GM11168 (cell line): ENCODE data around the gene TNPO2.
"Not testable (repeated sequence)": the region's sequence is repeated elsewhere in the genome, so short reads cannot be mapped to it uniquely, and the experiment has no call there.

Source experiments
- in situ Hi-C: fragments of 300-500 bp; cut with MboI; formaldehyde crosslinking; loops from one replicate; pipeline ENCODE4 v1.12.0; 2022; ENCODE audit warnings: low sequenced_read_pairs; ENCODE audit not compliant: unreplicated experiment

TNPO2 gene

DNA sequence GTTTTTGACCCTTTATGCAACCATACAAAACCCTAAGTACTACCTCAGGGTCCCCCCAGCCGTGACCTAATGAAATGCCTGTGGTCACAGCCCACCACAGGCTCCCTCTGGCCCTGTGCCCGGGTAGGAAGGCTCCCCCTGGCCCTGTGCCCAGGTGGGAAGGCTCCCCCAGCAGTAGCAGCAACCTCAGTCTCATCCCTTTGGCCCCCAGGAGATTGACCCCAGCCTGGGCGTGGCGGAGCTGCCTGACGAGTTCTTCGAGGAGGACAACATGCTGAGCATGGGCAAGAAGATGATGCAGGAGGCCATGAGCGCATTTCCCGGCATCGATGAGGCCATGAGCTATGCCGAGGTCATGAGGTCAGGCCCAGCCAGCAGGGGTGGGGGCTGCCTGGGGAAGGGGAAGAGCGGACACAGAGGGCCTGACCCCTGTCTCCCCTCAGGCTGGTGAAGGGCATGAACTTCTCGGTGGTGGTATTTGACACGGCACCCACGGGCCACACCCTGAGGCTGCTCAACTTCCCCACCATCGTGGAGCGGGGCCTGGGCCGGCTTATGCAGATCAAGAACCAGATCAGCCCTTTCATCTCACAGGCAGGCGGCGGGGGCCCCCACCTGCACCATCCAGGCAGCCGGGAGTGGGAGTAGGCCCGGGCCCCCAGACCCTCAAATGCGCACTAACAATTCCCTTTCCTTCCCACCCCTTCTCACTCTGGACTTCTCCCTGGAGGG, 21.6 kb upstream of the TNPO2 start:
- in situ Hi-C loops, result no loop called here

DNA sequence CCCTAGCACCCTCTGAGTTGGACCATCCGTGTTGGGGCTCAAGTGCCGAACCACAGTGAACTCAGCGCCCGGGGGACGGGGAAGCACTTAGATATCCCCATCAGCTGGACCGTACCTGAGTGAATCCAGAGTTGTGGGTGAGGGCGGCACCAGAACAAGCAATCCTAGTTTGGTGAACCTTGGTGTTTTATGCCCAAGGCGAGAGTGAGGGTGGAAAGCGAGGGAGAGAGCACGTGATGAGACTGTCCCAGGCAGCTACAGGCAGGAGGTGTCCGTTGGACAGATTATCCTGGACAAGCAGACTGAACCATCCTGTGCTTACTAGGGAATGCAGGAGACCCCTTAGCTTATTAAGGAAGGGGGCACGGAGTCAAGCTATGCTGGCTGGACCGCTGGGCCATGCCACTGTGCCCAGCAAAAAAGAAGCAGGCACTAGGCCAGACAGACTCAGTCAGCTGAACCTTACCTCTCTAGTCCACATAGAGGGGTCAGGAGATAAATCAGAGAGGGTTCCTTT, 14.2 kb upstream of the TNPO2 start:
- in situ Hi-C loops, result no loop called here

DNA sequence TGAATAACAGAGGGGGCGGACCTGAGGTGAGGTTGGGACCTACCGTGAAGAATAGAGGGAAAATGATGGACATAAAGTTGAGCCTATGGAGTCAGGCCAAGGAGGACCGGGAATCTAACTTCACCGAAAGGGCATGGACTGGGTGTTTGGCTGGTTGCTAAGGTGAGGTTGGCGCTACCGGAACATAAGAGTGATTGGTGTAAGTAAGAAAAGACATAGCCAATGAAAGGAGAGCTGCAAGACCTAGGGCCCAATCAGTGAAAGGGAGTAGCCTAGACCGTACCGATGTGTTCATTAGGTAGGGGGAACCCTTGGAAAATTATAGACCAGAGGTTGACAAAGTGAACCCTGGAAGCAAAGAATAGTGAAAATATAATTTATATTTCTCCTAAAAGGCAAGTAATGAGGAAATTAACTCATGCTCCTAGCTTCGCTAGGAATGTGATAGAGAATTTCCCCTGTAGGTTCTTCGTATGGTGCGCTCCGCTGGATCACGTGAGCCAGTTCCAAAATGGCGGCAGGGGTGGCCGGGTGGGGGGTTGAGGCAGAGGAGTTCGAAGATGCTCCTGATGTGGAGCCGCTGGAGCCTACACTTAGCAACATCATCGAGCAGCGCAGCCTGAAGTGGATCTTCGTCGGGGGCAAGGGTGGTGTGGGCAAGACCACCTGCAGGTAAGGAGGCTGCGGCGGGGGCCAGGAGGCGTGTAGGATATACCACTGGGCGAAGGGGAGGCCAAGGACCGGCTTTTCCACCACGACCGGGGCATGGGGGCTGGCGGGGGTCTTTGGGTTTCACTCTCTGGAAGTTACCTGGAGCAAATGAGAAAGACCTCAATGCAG, 13.5 kb upstream of the TNPO2 start, which contains the start of gene GET3:
Gene GET3, plus strand, starts transcription at position 503 of the 840 bp plus-strand sequence. Its CDS starts 9 bp downstream, at position 512.
- in situ Hi-C loops, result no loop called here

DNA sequence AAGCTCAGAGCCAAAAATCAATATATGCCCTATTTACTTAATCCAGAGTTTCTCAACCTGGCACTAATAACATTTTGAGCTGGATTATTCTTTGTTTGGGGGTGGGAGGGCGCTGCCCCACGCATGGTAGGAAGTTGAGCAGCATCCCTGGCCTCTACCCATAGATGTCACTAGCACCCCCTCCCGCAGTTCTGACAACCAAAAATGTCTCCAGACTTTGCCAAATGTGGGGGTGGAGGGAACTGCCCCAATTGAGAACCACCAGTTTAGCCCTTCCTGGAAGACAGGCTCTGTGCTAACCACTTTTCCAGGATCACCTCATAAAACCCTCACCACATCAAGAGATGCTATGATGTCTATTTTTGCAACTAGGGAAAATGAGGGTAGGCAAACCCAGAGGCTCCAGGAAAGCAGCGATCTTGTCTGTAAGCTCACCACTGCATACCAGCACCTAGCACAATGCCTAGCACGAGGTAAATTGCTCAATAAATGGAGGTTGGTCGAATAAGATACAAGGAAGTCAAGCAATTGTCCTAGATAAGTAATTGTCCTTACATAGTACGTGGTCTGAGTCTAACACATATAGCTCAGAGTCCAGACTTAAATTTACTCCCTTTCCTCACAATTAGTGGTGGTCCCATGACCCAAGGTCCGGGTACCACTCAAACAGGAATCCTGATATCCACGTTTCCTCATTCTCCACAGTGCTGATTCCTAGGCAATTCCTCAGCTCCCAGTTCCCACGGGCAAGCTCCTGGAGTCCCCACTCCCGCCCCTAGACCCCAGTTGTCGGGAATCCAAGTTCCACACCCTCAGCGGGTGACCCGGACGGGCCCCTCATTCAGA, 9.9 kb upstream of the TNPO2 start:
- in situ Hi-C loops, result no loop called here

DNA sequence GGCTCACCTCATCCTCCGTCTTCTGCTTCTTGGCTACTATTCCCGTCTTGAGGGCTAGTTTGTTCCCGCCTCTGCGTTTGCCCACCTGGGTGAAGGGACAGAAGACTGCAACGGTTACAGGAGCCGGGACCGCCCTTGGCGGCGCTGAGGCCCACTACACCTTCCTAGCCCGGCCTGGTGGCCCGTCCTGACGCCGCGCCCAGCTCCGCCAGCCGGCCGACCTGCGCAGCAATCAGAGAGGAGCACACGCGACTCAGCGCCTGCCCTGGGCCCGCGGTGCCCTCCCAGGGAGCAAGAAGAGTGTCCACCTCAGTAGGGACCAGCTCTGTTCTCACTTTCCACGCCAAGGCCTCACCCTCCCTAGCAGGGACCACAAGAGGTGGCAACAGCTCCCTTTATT, 7.6 kb upstream of the TNPO2 start:
- in situ Hi-C loops, result no loop called here

DNA sequence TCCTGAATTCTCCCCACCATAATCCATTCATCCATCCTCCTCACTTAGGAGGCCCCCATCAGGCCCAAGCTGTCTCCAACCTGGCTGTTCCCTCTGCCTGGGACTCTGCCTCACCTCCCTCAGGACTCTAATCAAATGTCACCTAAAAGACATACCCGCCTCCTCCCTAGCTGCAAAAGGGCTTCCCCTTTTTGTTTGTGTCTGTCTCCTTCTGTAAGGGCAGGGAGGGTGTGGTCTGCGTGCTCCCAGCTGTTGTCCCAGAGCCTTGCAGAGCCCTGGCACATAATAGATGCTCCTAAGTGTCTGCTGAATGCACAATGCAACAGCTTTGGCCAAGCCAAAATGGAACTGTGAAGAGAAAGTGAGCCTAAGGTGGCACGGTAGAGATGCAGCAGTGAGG, 6.3 kb upstream of the TNPO2 start:
- in situ Hi-C loops, result no loop called here

DNA sequence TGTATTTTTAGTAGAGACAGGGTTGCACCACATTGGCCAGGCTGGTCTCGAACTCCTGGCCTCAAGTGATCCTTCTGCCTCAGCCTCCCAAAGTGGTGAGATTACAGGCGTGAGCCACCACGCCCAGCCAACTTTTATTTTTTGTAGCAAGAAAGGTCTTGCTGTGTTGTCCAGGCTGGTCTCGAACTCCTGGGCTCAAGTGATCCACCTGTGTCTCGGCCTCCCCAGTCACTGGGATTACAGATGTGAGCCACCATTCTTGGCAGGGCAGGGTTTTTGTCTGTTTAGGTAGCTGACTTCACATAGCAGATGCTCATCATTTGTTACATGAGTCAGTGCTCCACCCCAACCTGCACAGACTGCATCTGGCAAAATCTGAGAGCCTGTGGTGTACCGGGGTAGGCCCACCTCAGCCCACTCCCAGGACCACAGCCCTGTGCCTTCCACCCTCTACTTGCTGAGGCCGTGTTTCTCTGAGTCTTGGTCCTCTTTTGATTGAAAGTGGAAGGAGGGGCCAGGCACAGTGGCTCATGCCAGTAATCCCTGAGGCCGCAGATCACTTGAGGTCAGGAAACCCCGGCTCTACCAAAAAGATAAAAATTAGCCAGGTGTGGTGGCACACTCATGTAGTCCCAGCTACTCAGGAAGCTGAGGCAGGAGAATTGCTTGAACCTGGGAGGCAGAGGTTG, 4.2 kb upstream of the TNPO2 start:
- in situ Hi-C loops, result no loop called here

DNA sequence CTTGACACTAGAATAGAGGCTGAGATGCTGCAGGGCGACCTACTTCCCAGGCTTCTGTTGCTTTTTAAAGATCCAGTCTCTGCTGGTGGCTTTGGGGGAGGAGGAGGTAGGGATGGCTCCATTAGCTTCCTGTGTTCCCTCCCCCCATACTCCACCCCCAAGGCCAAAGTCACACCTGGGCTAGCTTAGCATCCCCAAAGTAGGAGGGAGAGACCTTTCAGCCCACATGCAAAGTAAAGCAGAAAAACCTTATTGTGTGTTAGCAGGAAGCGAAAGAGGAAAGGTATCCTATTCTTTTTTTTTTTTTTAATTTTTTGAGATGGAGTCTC, 3.2 kb upstream of the TNPO2 start:
- in situ Hi-C loops, result no loop called here

DNA sequence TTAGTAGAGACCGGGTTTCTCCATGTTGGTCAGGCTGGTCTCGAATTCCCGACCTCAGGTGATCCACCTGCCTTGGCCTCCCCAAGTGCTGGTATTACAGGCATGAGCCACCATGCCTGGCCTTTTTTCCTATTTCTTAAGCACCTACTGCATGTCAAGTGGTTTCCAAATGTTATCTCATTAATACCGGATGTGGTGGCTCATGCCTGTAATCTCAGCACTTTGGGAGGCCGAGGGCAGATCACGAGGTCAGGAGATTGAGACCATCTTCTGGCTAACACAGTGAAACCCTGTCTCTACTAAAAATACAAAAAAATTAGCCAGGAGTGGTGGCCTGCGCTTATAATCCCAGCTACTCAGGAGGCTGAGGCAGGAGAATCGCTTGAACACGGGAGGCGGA, 1.9 kb upstream of the TNPO2 start:
- in situ Hi-C loops, result not testable (repeated sequence)

DNA sequence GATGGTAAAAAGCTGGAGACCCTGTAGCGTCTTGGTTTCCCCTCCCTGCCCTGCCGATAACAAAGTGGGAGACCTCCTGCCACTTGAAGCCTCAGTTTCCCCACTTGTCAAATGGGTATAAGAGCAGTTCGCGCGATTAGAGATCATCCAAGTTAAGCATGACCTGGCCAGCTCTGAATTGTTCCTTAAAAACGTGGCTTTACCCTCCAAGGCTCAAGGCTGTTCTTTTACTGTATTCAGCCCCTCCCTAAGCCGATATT, 421 bp downstream of the TNPO2 start:
- in situ Hi-C loops, result no loop called here

DNA sequence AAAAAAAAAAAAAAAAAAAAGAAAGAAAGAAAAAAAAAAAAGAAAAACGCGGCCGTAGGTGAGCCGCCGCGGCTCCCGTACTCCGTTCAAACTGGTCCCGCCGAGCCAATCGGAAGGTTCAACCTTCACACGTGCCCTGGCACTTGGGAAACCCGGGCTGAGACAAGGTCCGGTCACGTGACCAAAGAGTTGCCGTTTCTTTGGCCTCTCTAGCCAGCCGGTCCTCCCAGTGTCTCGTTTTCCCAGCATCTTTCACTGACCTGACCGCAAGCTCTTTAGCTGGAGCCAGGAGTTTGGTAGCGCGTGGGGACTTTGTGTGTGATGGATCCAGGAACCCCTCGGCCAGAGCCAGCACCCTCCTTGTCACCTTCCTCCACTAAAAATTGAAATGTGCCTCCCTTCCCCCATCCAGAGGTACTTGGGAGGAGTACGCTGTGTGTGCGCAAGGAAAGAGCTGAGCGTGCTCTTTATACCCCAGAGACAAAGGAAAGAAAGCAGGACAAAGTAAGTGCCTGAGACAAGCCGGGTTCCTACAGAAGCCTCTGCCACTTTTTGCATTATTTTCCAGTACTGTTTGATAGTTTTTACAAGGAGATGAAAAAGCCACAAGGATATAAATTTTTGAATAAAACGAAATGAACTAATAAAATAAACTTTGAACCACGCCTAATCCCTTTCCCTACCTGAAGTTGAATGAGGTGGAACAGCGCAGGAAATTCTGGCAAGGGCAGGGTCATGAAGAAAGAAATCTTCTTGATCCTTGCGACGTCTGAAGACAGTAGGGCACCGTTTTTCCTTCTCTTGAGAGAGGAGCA, 959 bp downstream of the TNPO2 start:
- in situ Hi-C loops, result no loop called here

DNA sequence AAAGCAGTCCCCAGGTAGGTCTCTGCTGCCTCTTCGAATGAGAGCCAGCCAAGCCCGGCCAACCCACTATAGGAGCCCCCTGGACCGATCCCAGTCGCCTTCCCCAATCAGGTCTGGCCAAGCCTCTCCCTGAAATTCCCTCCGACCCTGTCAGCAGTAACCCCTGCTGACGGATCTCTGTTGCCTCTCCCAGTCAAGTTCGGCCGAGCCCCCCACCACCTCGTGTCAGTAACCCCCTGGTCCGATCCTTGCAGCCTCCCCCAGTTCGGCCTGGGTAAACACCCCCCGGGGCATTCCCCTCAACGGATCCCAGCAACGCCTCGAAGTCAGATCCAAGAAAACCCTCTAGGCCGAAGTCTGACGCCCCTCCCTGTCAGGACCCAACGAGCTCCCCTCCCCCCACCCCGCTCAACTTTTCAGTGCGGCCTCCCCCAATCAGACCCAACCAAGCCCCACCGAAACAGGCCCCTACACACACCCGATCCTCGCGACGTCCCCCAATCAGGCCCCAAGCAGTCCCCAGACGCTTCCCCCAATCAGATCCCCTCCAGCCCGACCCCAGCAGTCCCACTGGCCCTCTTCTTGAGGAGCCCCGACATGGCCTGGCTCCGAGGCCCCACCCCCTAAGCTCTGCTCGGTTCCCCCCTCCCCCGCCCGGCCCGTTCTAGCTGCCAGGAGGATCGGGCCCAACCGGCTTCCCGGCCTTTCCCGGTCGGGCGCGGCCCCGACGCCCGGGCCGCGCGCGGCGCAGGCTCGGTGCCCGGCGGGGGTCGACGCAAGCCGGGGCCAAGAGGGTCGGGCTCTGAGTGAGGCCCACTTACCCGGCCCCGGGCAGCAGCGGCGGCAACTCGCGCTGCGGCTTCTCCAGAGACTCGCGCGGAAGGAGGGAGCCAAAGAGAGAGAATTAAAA, 1.8 kb downstream of the TNPO2 start:
- in situ Hi-C loops, result no loop called here

DNA sequence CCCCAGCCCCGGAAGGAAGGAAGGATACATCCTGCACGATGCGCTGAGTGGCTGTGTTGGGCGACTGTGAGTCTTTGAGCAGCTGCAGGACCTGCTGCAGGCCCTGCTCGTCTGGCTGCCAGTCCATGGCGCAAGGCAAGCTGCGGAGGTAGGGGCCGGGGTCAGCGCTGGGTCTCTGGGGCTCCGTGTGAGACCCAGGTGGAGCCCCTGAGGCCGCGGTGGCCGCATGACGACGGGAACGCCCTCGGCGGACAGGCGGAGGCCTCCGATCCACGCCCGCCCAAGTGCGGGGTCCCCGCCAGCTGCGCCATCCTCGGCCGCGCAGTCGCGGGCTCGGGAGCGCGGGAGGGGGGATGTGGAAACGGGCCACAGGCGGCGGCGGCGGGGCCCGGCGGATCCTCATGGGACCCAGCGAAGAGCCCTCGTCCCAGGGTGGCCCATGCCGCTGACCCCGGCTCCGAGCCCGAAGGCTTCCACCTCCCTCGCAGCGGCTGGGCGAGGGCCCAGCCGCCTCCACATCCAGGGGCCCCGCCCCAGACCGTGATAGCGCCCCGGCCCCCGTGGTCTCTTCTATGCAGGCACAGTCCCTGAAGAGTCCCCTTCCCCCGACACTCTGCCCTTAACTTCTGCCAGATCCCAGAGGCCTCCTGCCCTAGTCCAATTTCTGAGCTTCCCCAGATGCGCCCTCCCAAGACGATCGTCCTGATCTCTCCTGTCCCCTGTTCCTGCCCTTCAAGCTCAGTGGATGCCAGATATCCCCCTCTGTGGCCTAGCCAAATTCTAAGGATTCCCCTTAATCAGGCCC, 2.7 kb downstream of the TNPO2 start:
- in situ Hi-C loops, result no loop called here

DNA sequence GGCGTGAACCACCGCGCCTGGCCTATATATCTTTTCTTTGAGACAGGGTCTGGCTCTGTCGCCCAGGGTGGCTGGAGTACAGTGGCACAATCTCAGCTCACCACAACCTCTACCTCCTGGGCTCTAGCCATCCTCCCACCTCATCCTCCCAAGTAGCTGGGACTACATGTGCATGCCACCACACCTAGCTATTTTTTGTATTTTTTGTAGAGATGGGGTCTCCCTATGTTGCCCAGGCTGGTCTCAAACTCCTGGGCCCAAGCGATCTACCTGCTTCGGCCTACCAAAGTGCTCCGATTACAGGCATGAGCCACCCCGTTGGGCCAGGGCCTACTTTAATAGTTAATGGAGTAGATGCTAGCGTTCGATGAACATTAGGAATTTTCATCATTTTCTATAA, 3.4 kb downstream of the TNPO2 start:
- in situ Hi-C loops, result no loop called here

DNA sequence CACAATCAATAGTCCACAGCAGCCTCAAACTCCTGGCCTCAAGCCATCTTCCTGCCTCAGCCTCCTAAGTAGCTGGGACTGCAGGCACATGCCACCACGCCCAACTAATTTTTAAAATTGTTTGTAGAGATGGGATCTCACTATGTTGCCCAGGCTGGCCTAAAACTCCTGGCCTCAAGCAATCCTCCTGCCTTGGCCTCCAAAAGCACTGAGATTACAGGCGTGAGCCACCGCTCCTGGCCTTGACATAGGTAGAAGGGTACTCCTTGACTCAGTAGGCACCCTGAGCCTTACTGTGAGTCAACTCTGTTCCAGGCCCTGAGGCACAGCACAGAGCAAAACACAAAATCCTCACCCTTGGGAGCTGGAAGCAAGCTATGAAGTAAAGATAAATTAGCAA, 7.8 kb downstream of the TNPO2 start:
- in situ Hi-C loops, result no loop called here

DNA sequence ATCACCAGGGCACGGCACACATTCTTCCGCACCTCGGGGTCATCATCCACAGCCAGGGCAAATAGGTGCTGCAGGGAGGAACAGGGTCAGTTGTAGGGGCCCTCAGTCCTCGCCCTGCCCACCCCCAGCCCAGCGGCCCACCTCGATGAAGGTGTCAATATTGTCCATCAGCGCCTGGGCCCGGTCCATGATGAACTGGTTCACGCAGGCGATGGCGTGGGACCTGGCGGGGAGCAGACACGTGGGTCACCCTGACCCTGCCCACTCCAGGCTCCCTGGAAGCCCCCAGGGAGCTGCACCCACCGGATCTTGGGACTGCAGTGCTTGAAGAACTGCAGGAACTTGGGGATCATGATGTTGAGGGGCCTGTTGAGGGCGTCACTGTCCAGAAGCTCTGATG, 8.6 kb downstream of the TNPO2 start:
- in situ Hi-C loops, result no loop called here

DNA sequence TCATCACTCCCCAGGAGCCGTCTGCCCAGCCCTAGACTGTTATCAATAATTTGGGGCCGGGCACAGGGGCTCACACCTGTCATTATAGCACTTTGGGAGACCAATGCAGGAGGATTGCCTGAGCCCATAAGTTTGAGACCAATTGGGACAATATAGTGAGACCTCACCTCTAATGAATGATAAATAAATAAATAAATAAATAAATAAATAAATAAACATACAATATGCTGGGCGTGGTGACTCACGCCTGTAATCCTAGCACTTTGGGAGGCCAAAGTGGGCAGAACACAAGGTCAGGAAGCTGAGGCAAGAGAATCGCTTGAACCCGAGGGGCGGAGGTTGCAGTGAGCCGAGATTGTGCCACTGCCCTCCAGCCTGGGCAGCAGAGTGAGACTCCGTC, 10.4 kb downstream of the TNPO2 start:
- in situ Hi-C loops, result not testable (repeated sequence)

DNA sequence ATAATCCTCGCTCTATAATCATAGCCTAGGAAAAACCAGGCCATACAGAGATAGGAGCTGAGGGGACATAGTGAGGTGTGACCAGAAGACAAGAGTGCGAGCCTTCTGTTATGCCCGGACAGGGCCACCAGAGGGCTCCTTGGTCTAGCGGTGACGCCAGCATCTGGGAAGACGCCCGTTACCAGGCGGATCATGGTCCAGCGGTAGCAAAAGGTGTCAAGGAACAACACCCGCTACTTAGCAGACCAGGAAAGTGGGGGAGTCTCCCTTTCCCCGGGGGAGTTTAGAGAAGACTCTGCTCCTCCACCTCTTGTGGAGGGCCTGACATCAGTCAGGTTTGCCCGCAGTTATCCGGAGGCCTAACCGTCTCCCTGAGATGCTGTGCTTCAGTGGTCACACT, 11.7 kb downstream of the TNPO2 start:
- in situ Hi-C loops, result not testable (repeated sequence)
